Spleen (tissue), 7 donors: ENCODE data around the gene UBA52.

Experiments used
- POLR2A ChIP-seq, 3 donors: fragments of 450-650 bp; IDR thresholded peaks; one replicate each; pipeline ENCODE4 v1.5.1; 2017; ENCODE audit warnings: antibody characterized with exemption in 3 of 3, mild to moderate bottlenecking in 1 of 3
- TF ChIP-seq, protein P1 (sequence below), 11 experiments: fragments of 200-600 bp in 7 of 11; fragments of 450-650 bp in 4 of 11; sonication (generic) in 4 of 11; IDR thresholded peaks in 8 of 11; conservative IDR thresholded peaks in 3 of 11; 1 replicate in 7 of 11; 2 replicates in 4 of 11; pipeline versions ENCODE4 v1.4.0 to v1.8.0; 2016 to 2021; ENCODE audit warnings: antibody characterized with exemption in 11 of 11, inconsistent platforms in 4 of 11, mild to moderate bottlenecking in 1 of 11
- donor health status: DM: no; HTN: no; CAD: no; lungs with moderate emphysema.
- donor health status: DM: no; HTN: no; CAD: no.
- donor health status: DM: no; HTN: no; CAD: no.

DNA sequence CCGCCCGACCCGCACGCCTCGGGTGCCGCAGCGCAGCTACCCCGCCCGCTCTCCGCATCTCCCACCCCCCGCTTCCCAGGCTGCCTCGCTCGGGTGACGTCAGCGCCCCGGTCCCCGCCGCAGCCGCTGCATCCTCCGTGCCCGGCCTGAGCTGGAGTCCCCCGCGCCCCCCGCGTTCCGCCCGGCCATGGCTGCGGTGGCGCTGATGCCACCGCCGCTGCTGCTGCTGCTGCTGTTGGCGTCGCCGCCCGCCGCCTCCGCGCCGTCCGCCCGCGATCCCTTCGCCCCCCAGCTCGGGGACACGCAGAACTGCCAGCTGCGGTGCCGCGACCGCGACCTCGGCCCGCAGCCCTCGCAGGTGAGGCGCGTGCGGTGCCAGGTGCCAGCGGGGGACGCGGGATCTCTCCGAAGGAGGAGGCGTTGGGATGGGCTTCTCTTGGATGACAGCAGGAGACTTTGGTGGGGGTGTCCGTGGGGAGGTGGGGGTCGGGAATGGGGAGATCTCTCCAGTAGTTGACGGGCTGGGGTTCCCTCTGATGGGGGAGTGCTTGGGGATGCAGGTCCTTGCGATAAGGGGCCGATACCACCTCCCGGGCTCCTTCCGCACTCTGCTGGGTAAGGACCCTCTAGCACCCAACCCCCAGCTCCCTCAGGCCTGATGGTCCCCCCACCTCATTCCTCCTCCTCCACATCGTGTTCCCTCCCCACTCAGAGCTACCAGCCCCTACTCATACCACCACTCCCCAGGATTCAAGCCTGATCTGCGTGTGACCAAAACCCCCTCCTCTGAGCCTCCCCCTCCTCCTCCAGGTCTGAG, 41.3 kb downstream of the UBA52 start, which contains the start of gene TMEM59L:
- TF ChIP-seq, protein P1, sequence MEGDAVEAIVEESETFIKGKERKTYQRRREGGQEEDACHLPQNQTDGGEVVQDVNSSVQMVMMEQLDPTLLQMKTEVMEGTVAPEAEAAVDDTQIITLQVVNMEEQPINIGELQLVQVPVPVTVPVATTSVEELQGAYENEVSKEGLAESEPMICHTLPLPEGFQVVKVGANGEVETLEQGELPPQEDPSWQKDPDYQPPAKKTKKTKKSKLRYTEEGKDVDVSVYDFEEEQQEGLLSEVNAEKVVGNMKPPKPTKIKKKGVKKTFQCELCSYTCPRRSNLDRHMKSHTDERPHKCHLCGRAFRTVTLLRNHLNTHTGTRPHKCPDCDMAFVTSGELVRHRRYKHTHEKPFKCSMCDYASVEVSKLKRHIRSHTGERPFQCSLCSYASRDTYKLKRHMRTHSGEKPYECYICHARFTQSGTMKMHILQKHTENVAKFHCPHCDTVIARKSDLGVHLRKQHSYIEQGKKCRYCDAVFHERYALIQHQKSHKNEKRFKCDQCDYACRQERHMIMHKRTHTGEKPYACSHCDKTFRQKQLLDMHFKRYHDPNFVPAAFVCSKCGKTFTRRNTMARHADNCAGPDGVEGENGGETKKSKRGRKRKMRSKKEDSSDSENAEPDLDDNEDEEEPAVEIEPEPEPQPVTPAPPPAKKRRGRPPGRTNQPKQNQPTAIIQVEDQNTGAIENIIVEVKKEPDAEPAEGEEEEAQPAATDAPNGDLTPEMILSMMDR (IDR thresholded peaks at IDR 0.05 in 8 of 11, conservative IDR thresholded peaks at IDR 0.05 in 3 of 11) = no peak
- no peak for TF ChIP-seq POLR2A (IDR thresholded peaks at IDR 0.05)
